ENCODE measurements around the gene CDK8.
"Not testable (repeated sequence)": the region's sequence is repeated elsewhere in the genome, so short reads cannot be mapped to it uniquely, and the experiment has no call there.

Gene CDK8

GRCh38 chr13:26254583-26255111 lies 718 bp downstream of the CDK8 start:
- DNase-seq: peak; percentile 85

GRCh38 chr13:26255115-26255514 lies 1.2 kb downstream of the CDK8 start:
- no peak for DNase-seq

GRCh38 chr13:26255691-26256277 lies 1.9 kb downstream of the CDK8 start:
- DNase-seq: no peak

- DNase-seq: no peak
These were observed 3.1 kb downstream of the CDK8 start for GRCh38 chr13:26257049-26257448.

- DNase-seq: no peak
These were observed 5.7 kb downstream of the CDK8 start for GRCh38 chr13:26259634-26260033.

- DNase-seq: no peak
These were observed 8.2 kb downstream of the CDK8 start for GRCh38 chr13:26262156-26262555.

GRCh38 chr13:26266311-26266710 lies 12.4 kb downstream of the CDK8 start:
- no peak for DNase-seq

- no peak for DNase-seq
These were observed 16.8 kb downstream of the CDK8 start for GRCh38 chr13:26270707-26271106.

- no peak for DNase-seq
These were observed 18.7 kb downstream of the CDK8 start for GRCh38 chr13:26272621-26273020.

- no peak for DNase-seq
These were observed 26.4 kb downstream of the CDK8 start for GRCh38 chr13:26280295-26280694.

- no peak for DNase-seq
These were observed 26.9 kb downstream of the CDK8 start for GRCh38 chr13:26280822-26281221.

- not testable (repeated sequence) for DNase-seq
These were observed 32.0 kb downstream of the CDK8 start for GRCh38 chr13:26285911-26286310.

- DNase-seq: not testable (repeated sequence)
These were observed 34.9 kb downstream of the CDK8 start for GRCh38 chr13:26288838-26289237.

- no peak for DNase-seq
These were observed 41.9 kb downstream of the CDK8 start for GRCh38 chr13:26295812-26296211.

GRCh38 chr13:26299168-26299750 lies 45.3 kb downstream of the CDK8 start:
- DNase-seq: no peak

- DNase-seq: no peak
These were observed 46.2 kb downstream of the CDK8 start for GRCh38 chr13:26300140-26300539.

- no peak for DNase-seq
These were observed 51.7 kb downstream of the CDK8 start for GRCh38 chr13:26305676-26306075.

GRCh38 chr13:26307701-26308100 lies 53.8 kb downstream of the CDK8 start:
- DNase-seq: no peak

GRCh38 chr13:26308250-26308649 lies 54.3 kb downstream of the CDK8 start:
- no peak for DNase-seq

- DNase-seq: no peak
These were observed 54.9 kb downstream of the CDK8 start for GRCh38 chr13:26308836-26309235.

GRCh38 chr13:26310003-26310402 lies 56.1 kb downstream of the CDK8 start:
- DNase-seq: no peak

GRCh38 chr13:26310470-26310869 lies 56.5 kb downstream of the CDK8 start:
- no peak for DNase-seq

GRCh38 chr13:26312019-26312418 lies 58.1 kb downstream of the CDK8 start:
- DNase-seq: not testable (repeated sequence)

GRCh38 chr13:26316095-26316494 lies 62.2 kb downstream of the CDK8 start:
- not testable (repeated sequence) for DNase-seq

GRCh38 chr13:26320766-26321165 lies 66.8 kb downstream of the CDK8 start:
- DNase-seq: no peak

Measured in activated effector memory CD4-positive, alpha-beta T cell treated with anti-CD3 and anti-CD28 coated beads, Interleukin-2, amount 50 U/mL, for 16 hours (primary cell).